Neural progenitor cell (in vitro differentiated cells): Measurements from ENCODE around the gene SRPK1.

Experiments
- EZH2 ChIP-seq: fragments of 200-600 bp; sonication (generic); IDR thresholded peaks from 2 replicates; pipeline ENCODE4 v1.6.1; 2017; ENCODE audit warnings: antibody characterized with exemption, mild to moderate bottlenecking, moderate library complexity
- TF ChIP-seq, protein P1 (sequence below): fragments of 200-600 bp; sonication (generic); IDR thresholded peaks from 2 replicates; pipeline ENCODE4 v1.5.1; 2017; ENCODE audit warnings: antibody characterized with exemption, mild to moderate bottlenecking

DNA sequence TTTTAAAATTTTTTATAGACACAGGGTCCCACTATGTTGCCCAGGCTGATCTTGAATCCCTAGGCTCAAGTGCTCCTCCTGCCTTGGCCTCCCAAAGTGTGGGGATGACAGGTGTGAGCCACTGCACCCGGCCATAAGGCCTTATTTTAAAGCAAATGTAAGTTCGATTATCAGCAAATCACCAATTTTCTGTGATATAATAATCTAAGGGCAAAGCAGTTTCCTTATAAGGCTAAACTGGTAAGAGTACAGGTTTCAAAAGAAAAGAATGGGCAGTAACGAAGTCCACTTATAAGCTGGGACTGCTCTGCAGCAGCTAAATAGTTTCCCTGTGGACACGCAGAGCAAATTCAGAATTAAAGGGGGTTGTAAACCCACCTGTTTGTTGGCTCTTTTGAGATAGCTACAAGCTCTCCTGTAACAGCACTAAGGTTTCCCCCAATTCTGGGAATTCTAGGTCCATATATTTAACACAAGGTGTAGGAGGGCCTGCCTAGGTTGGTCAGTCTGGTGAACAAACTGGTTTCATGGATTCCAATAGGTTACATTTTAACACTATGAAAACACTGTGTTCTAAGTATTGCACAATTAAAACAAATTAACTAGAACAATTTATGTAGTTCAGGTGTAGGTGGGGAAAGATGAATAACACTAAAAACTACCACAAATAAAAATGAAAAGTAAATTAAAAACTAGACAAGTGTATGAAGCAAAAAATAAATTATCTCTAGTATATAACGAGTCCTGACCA, 89.5 kb downstream of the SRPK1 start:
- TF ChIP-seq, protein P1, sequence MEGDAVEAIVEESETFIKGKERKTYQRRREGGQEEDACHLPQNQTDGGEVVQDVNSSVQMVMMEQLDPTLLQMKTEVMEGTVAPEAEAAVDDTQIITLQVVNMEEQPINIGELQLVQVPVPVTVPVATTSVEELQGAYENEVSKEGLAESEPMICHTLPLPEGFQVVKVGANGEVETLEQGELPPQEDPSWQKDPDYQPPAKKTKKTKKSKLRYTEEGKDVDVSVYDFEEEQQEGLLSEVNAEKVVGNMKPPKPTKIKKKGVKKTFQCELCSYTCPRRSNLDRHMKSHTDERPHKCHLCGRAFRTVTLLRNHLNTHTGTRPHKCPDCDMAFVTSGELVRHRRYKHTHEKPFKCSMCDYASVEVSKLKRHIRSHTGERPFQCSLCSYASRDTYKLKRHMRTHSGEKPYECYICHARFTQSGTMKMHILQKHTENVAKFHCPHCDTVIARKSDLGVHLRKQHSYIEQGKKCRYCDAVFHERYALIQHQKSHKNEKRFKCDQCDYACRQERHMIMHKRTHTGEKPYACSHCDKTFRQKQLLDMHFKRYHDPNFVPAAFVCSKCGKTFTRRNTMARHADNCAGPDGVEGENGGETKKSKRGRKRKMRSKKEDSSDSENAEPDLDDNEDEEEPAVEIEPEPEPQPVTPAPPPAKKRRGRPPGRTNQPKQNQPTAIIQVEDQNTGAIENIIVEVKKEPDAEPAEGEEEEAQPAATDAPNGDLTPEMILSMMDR: no peak
- no peak for TF ChIP-seq EZH2
